ENCODE data around the gene SLC39A11.
A peak's percentile ranks its signal among the peaks of the same experiment; 100 is the strongest.

DNA sequence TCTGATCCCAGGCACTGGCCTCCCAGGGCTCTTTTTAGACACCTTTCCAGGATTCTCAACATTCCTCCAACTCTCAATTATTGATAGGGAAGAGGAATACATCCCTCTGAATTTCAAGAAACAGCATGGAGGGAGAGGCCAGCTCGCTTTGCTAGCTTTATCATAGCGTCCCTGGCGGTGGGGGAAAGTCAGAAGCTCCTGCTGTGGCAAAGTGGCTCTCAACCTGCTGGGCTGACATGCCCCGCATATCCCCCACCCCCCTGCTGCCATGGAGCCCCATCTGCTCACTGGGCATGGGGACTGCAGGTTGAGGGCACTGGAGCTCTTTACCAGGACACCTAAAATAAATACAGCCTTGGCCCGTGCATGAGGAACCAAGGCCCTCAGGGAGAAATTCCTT, 140.3 kb downstream of the SLC39A11 start:
- TF ChIP-seq, protein P1, sequence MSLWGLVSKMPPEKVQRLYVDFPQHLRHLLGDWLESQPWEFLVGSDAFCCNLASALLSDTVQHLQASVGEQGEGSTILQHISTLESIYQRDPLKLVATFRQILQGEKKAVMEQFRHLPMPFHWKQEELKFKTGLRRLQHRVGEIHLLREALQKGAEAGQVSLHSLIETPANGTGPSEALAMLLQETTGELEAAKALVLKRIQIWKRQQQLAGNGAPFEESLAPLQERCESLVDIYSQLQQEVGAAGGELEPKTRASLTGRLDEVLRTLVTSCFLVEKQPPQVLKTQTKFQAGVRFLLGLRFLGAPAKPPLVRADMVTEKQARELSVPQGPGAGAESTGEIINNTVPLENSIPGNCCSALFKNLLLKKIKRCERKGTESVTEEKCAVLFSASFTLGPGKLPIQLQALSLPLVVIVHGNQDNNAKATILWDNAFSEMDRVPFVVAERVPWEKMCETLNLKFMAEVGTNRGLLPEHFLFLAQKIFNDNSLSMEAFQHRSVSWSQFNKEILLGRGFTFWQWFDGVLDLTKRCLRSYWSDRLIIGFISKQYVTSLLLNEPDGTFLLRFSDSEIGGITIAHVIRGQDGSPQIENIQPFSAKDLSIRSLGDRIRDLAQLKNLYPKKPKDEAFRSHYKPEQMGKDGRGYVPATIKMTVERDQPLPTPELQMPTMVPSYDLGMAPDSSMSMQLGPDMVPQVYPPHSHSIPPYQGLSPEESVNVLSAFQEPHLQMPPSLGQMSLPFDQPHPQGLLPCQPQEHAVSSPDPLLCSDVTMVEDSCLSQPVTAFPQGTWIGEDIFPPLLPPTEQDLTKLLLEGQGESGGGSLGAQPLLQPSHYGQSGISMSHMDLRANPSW (CRISPR knock-in tag; conservative IDR thresholded peaks at IDR 0.05; ENCODE audit: low read depth): no peak
- TF ChIP-seq, protein P2, sequence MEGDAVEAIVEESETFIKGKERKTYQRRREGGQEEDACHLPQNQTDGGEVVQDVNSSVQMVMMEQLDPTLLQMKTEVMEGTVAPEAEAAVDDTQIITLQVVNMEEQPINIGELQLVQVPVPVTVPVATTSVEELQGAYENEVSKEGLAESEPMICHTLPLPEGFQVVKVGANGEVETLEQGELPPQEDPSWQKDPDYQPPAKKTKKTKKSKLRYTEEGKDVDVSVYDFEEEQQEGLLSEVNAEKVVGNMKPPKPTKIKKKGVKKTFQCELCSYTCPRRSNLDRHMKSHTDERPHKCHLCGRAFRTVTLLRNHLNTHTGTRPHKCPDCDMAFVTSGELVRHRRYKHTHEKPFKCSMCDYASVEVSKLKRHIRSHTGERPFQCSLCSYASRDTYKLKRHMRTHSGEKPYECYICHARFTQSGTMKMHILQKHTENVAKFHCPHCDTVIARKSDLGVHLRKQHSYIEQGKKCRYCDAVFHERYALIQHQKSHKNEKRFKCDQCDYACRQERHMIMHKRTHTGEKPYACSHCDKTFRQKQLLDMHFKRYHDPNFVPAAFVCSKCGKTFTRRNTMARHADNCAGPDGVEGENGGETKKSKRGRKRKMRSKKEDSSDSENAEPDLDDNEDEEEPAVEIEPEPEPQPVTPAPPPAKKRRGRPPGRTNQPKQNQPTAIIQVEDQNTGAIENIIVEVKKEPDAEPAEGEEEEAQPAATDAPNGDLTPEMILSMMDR (IDR thresholded peaks at IDR 0.05): no peak
- TF ChIP-seq, protein P3, sequence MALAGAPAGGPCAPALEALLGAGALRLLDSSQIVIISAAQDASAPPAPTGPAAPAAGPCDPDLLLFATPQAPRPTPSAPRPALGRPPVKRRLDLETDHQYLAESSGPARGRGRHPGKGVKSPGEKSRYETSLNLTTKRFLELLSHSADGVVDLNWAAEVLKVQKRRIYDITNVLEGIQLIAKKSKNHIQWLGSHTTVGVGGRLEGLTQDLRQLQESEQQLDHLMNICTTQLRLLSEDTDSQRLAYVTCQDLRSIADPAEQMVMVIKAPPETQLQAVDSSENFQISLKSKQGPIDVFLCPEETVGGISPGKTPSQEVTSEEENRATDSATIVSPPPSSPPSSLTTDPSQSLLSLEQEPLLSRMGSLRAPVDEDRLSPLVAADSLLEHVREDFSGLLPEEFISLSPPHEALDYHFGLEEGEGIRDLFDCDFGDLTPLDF (CRISPR knock-in tag; IDR thresholded peaks at IDR 0.05): no peak
- TF ChIP-seq, protein P4, sequence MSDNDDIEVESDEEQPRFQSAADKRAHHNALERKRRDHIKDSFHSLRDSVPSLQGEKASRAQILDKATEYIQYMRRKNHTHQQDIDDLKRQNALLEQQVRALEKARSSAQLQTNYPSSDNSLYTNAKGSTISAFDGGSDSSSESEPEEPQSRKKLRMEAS (CRISPR knock-in tag; IDR thresholded peaks at IDR 0.05): 0 out of 2 replicates have a peak, but pooled peaks have one; percentile 14
- TF ChIP-seq EMX1 (CRISPR knock-in tag; IDR thresholded peaks at IDR 0.05) (no peak), IRF2 (CRISPR knock-in tag; IDR thresholded peaks at IDR 0.05; ENCODE audit: borderline replicate concordance, low read depth) (no peak), TP53 (CRISPR knock-in tag; IDR thresholded peaks at IDR 0.05) (no peak)
